ENCODE measurements around the gene STXBP5. TPM values are rescaled to one million over a fixed set of nuclear protein-coding genes. Genes with fewer than 3 reads are reported as not detected.

Gene STXBP5
- total RNA-seq, 2 experiments from 2014 or later = 19.6 to 21.2 TPM

GRCh38 chr6:147166360-147166944, 37.8 kb upstream of the STXBP5 start:
- Mint-ChIP-seq H3K27me3 (ENCODE audit: low read depth) (no peaks in the 10 kb centered on the region), H3K36me3 (ENCODE audit: low read depth) (no peaks in the 10 kb centered on the region), H3K27ac (no peak overlapping the region), H3K4me3 (no peak overlapping the region), H3K9me3 (ENCODE audit: insufficient read depth) (no peaks in the 10 kb centered on the region), H3K4me1 (ENCODE audit: low read depth) (no peaks in the 10 kb centered on the region)
- ChIA-PET CTCF (no interaction called here), POLR2A (no interaction called here)
- DNase-seq (no peak), ATAC-seq (no peak)

DNA sequence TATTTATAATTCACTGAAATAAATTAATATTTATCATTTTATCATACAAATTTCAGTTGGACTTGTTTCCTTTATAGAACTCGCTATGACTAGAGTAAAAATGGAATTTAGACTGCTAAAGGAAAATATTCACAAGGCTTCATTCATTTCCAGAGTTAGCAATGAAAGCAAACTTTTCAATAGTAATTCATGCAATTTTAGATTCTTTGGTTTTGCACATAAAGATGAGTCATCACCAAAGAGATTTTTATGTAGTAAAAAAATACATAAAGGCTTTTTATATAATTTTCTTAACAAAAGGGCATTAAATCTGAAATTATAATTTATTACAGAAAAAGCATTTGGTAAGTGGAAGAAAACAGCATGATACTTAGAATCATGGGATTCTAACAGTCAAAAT, 37.2 kb upstream of the STXBP5 start:
- ChIA-PET CTCF (no interaction called here), POLR2A (no interaction called here)
- H3K9me3 Mint-ChIP-seq (ENCODE audit: insufficient read depth) = no peaks in the 10 kb centered on the region
- H3K36me3 Mint-ChIP-seq (ENCODE audit: low read depth) = no peaks in the 10 kb centered on the region
- no peaks in the 10 kb centered on the region for H3K27me3 Mint-ChIP-seq (ENCODE audit: low read depth)
- H3K4me3 Mint-ChIP-seq = no peak overlapping the region
- no peak overlapping the region for H3K27ac Mint-ChIP-seq
- DNase-seq (no peak), ATAC-seq (no peak)
- H3K4me1 Mint-ChIP-seq (ENCODE audit: low read depth) = no peaks in the 10 kb centered on the region

DNA sequence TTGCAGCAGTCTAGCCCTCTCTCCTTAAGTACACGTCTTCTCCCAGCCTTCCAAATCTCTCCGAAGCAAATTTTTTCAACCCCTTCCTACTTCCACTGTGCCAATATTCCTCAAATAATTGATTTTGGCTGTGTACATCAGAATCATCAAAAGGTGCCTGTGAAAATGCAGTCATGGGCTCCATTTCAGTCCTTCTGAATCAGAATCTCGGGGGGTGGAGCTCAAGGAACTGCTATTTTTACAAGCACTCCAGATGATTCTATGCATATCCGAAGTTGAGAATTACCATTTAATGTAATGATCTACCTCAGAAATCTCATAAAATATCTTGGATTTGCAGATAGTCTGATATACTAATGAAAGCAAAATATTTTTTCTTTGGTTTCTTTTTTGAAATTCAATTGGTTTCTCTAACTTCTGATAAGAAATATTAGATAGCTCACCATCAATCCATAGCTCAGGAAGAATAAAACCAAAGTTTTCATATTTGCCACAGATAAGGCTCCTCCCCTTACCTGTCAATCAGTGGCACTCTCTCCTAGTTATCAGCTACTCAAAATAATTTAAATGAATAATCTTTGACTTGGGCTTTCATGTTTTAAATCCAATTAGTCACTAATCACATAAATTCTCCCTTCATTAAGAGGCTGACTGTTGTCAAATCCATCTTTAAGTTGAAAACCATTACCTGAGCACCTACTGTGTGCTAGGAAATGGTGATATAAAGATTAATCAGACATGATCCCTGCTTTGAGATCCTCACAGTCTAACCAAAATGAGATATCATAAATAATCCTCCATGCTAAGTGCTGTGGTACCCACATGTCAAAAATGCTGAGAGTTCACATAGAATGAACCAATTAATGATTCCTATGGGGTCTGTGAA, 36.4 kb upstream of the STXBP5 start:
- ATAC-seq = no peak
- POLR2A ChIA-PET = no interaction called here

GRCh38 chr6:147169529-147169928, 34.7 kb upstream of the STXBP5 start:
- DNase-seq = no peak
- Mint-ChIP-seq H3K36me3 (ENCODE audit: low read depth) (no peaks in the 10 kb centered on the region), H3K27me3 (ENCODE audit: low read depth) (no peaks in the 10 kb centered on the region), H3K9me3 (ENCODE audit: insufficient read depth) (no peaks in the 10 kb centered on the region), H3K4me3 (no peak overlapping the region), H3K27ac (no peak overlapping the region), H3K4me1 (ENCODE audit: low read depth) (no peaks in the 10 kb centered on the region)
- ChIA-PET CTCF (no interaction called here), POLR2A (no interaction called here)
- no peak for ATAC-seq

More for the DNA sequence above, 36.4 kb upstream of the STXBP5 start:
- no peaks in the 10 kb centered on the region for H3K9me3 Mint-ChIP-seq (ENCODE audit: insufficient read depth)
- no peaks in the 10 kb centered on the region for H3K36me3 Mint-ChIP-seq (ENCODE audit: low read depth)
- H3K4me3 Mint-ChIP-seq = no peak overlapping the region
- no peaks in the 10 kb centered on the region for H3K4me1 Mint-ChIP-seq (ENCODE audit: low read depth)
- no peaks in the 10 kb centered on the region for H3K27me3 Mint-ChIP-seq (ENCODE audit: low read depth)
- no peak for DNase-seq
- CTCF ChIA-PET = interaction anchor here (1.2 kb wide), 1 partner anchor 9 kb away, joined by 3 read pairs; no protein-coding TSS in a partner anchor
- no peak overlapping the region for H3K27ac Mint-ChIP-seq

- Mint-ChIP-seq H3K27ac (no peak overlapping the region), H3K4me1 (ENCODE audit: low read depth) (no peaks in the 10 kb centered on the region), H3K27me3 (ENCODE audit: low read depth) (no peaks in the 10 kb centered on the region), H3K4me3 (no peak overlapping the region), H3K9me3 (ENCODE audit: insufficient read depth) (no peaks in the 10 kb centered on the region), H3K36me3 (ENCODE audit: low read depth) (no peaks in the 10 kb centered on the region)
- POLR2A ChIA-PET = no interaction called here
- no peak for ATAC-seq
- DNase-seq = no peak
- CTCF ChIA-PET = no interaction called here
These were observed 33.9 kb upstream of the STXBP5 start for GRCh38 chr6:147170269-147170668.

- Mint-ChIP-seq H3K4me1 (ENCODE audit: low read depth) (no peaks in the 10 kb centered on the region), H3K27me3 (ENCODE audit: low read depth) (no peaks in the 10 kb centered on the region), H3K4me3 (no peak overlapping the region), H3K36me3 (ENCODE audit: low read depth) (no peaks in the 10 kb centered on the region), H3K9me3 (ENCODE audit: insufficient read depth) (no peaks in the 10 kb centered on the region), H3K27ac (no peak overlapping the region)
- POLR2A ChIA-PET = no interaction called here
- ATAC-seq (no peak), DNase-seq (no peak)
- CTCF ChIA-PET = no interaction called here
These were observed 31.1 kb upstream of the STXBP5 start for GRCh38 chr6:147173140-147173539.

DNA sequence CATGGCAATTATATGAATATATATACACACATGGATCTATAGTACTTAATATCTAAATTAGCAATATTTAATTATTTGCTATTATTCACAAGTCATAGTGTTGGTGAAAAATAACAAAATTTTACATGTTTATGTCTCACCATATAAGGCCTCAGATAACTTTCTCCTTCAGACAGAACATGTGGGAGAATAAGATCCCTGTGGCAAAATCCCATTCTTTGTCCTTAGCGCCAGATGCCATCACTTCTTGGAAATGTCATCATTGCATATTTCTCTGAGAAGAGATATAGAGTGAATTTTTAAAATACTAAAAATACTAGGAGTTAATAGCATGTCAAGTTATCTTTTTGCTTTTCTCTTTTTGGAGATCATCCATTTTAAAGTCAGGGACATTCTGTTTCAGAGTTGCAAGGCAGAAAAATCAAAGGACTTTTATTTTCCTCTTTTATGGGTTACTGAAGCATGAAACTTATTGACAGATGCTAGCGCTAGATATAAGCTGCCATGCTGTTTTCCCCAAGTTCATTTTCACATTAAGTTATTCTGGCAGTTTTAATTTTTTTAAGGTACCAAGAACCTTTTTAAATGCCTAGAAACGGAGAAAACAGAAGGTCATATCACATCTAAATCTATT, 30.4 kb upstream of the STXBP5 start:
- no peaks in the 10 kb centered on the region for H3K4me1 Mint-ChIP-seq (ENCODE audit: low read depth)
- H3K27me3 Mint-ChIP-seq (ENCODE audit: low read depth) = no peaks in the 10 kb centered on the region
- H3K36me3 Mint-ChIP-seq (ENCODE audit: low read depth) = no peaks in the 10 kb centered on the region
- H3K9me3 Mint-ChIP-seq (ENCODE audit: insufficient read depth) = no peaks in the 10 kb centered on the region
- POLR2A ChIA-PET = no interaction called here
- no peak overlapping the region for H3K4me3 Mint-ChIP-seq
- H3K27ac Mint-ChIP-seq = no peak overlapping the region
- ATAC-seq (no peak), DNase-seq (no peak)
- CTCF ChIA-PET = no interaction called here

DNA sequence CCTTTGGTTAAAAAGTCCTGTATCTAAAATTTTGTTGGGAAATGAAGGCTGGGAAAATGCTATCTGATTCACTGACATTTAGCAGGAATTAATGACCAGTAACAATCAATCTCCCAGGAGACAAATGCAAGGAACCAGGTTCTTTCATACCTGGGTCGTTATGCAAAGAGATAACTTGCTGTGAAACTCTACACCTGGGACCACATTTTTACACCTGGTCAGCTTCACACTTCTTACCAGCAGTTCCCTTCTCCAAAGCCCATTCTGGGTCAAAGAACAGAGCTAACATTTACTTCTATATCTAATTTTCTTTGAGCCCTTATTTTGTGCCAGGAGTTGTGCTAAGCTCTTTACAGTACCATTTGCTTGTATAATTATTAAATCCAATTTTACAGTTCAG, 27.4 kb upstream of the STXBP5 start:
- no peak for DNase-seq
- CTCF ChIA-PET = interaction anchor here (1.4 to 1.5 kb wide), 2 partner anchors 8 to 15 kb away, joined by 3 read pairs; no protein-coding TSS in a partner anchor
- no peaks in the 10 kb centered on the region for H3K4me1 Mint-ChIP-seq (ENCODE audit: low read depth)
- ATAC-seq = no peak
- POLR2A ChIA-PET = no interaction called here
- no peak overlapping the region for H3K27ac Mint-ChIP-seq
- no peaks in the 10 kb centered on the region for H3K36me3 Mint-ChIP-seq (ENCODE audit: low read depth)
- no peaks in the 10 kb centered on the region for H3K27me3 Mint-ChIP-seq (ENCODE audit: low read depth)
- no peak overlapping the region for H3K4me3 Mint-ChIP-seq
- no peaks in the 10 kb centered on the region for H3K9me3 Mint-ChIP-seq (ENCODE audit: insufficient read depth)

GRCh38 chr6:147177286-147177685, 26.9 kb upstream of the STXBP5 start:
- Mint-ChIP-seq H3K4me3 (no peak overlapping the region), H3K9me3 (ENCODE audit: insufficient read depth) (no peaks in the 10 kb centered on the region), H3K27me3 (ENCODE audit: low read depth) (no peaks in the 10 kb centered on the region), H3K36me3 (ENCODE audit: low read depth) (no peaks in the 10 kb centered on the region), H3K4me1 (ENCODE audit: low read depth) (no peaks in the 10 kb centered on the region), H3K27ac (no peak overlapping the region)
- ChIA-PET POLR2A (no interaction called here), CTCF (interaction anchor here (1.4 to 1.5 kb wide), 2 partner anchors 9 to 14 kb away, joined by 3 read pairs; no protein-coding TSS in a partner anchor)
- no peak for ATAC-seq
- DNase-seq = no peak

DNA sequence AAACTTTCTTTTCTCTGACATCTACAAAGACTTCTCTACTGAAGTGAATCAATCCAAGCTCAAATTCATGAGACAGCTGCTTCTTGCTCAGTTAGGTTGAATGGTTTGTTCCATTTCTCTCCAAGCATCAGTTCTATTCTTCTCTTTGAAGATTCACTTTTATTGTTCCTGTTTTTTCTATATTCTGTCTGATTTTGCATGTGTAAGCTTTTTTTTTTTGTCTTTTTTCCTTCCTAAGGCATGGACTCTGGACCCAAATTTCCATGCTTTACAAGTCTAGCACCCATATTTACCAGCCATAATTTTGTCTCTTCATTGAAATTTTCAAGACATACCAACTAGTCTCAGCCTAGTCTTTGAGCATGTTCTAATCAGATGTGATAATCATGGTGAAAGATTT, 25.9 kb upstream of the STXBP5 start:
- no peak overlapping the region for H3K27ac Mint-ChIP-seq
- POLR2A ChIA-PET = no interaction called here
- CTCF ChIA-PET = interaction anchor here (0.7 kb wide), 1 partner anchor 180 kb away, joined by 3 read pairs; no protein-coding TSS in a partner anchor

GRCh38 chr6:147179809-147180208, 24.4 kb upstream of the STXBP5 start:
- no peak for ATAC-seq
- H3K27ac Mint-ChIP-seq = no peak overlapping the region

More for the DNA sequence above, 25.9 kb upstream of the STXBP5 start:
- ATAC-seq (no peak), DNase-seq (no peak)
- H3K36me3 Mint-ChIP-seq (ENCODE audit: low read depth) = no peaks in the 10 kb centered on the region
- no peaks in the 10 kb centered on the region for H3K27me3 Mint-ChIP-seq (ENCODE audit: low read depth)
- no peaks in the 10 kb centered on the region for H3K9me3 Mint-ChIP-seq (ENCODE audit: insufficient read depth)
- no peak overlapping the region for H3K4me3 Mint-ChIP-seq
- H3K4me1 Mint-ChIP-seq (ENCODE audit: low read depth) = no peaks in the 10 kb centered on the region

GRCh38 chr6:147180926-147181325, 23.3 kb upstream of the STXBP5 start:
- POLR2A ChIA-PET = no interaction called here
- CTCF ChIA-PET = no interaction called here
- Mint-ChIP-seq H3K9me3 (ENCODE audit: insufficient read depth) (no peaks in the 10 kb centered on the region), H3K36me3 (ENCODE audit: low read depth) (no peaks in the 10 kb centered on the region), H3K4me1 (ENCODE audit: low read depth) (no peaks in the 10 kb centered on the region), H3K27ac (no peak overlapping the region), H3K27me3 (ENCODE audit: low read depth) (no peaks in the 10 kb centered on the region), H3K4me3 (no peak overlapping the region)
- ATAC-seq = no peak
- DNase-seq = no peak

More at GRCh38 chr6:147179809-147180208, 24.4 kb upstream of the STXBP5 start:
- Mint-ChIP-seq H3K4me1 (ENCODE audit: low read depth) (no peaks in the 10 kb centered on the region), H3K27me3 (ENCODE audit: low read depth) (no peaks in the 10 kb centered on the region), H3K4me3 (no peak overlapping the region), H3K9me3 (ENCODE audit: insufficient read depth) (no peaks in the 10 kb centered on the region), H3K36me3 (ENCODE audit: low read depth) (no peaks in the 10 kb centered on the region)
- POLR2A ChIA-PET = no interaction called here
- DNase-seq = no peak
- CTCF ChIA-PET = interaction anchor here (0.7 kb wide), 1 partner anchor 90 kb away, joined by 3 read pairs; no protein-coding TSS in a partner anchor
